Spleen (tissue), 7 donors: Measurements from ENCODE around the gene STEAP1B.

Experiments
- CTCF ChIP-seq, 11 experiments: fragments of 200-600 bp in 7 of 11; fragments of 450-650 bp in 4 of 11; sonication (generic) in 4 of 11; IDR thresholded peaks in 8 of 11; conservative IDR thresholded peaks in 3 of 11; 1 replicate in 7 of 11; 2 replicates in 4 of 11; pipeline versions ENCODE4 v1.4.0 to v1.8.0; 2016 to 2021; ENCODE audit warnings: antibody characterized with exemption in 11 of 11, inconsistent platforms in 4 of 11, mild to moderate bottlenecking in 1 of 11
- POLR2A ChIP-seq, 3 donors: fragments of 450-650 bp; IDR thresholded peaks; one replicate each; pipeline ENCODE4 v1.5.1; 2017; ENCODE audit warnings: antibody characterized with exemption in 3 of 3, mild to moderate bottlenecking in 1 of 3
- POLR2AphosphoS5 ChIP-seq, 3 donors: sonication (generic); formaldehyde crosslinking; IDR thresholded peaks; one replicate each; pipeline ENCODE4 v1.5.1; 2017; ENCODE audit warnings: antibody characterized with exemption in 3 of 3
- donor health status: DM: no; HTN: no; CAD: no; lungs with moderate emphysema.
- donor health status: DM: no; HTN: no; CAD: no.
- donor health status: DM: no; HTN: no; CAD: no.

GRCh38 chr7:22470981-22471380, 29.0 kb downstream of the STEAP1B start:
- TF ChIP-seq CTCF (IDR thresholded peaks at IDR 0.05 in 8 of 11, conservative IDR thresholded peaks at IDR 0.05 in 3 of 11) = no peak
- no peak for TF ChIP-seq POLR2A (IDR thresholded peaks at IDR 0.05)
- TF ChIP-seq POLR2AphosphoS5 (IDR thresholded peaks at IDR 0.05) = no peak
